Ascending aorta (tissue), 2 donors: Measurements from ENCODE around the gene TARS3. TPM values are rescaled to one million over a fixed set of nuclear protein-coding genes. Genes with fewer than 3 reads are reported as not detected.

Experiments used
- DNase-seq, 2 donors: peaks; one replicate each; pipeline ENCODE4 v3.0.0-alpha.2; 2019; ENCODE audit warnings: low spot score in 2 of 2
- H3K27ac ChIP-seq, 2 donors: fragments of 200-600 bp; sonication (generic); one replicate each; pipeline ENCODE4 v1.5.1; 2016 to 2017; ENCODE audit warnings: mild to moderate bottlenecking in 1 of 2
- H3K27me3 ChIP-seq: fragments of 200-600 bp; sonication (generic); one replicate; pipeline ENCODE4 v1.5.1; 2017
- H3K36me3 ChIP-seq, 2 donors: fragments of 200-600 bp; sonication (generic); one replicate each; pipeline ENCODE4 v1.5.1; 2016
- H3K4me1 ChIP-seq, 2 donors: fragments of 200-600 bp; sonication (generic); one replicate each; pipeline ENCODE4 v1.5.1; 2016 to 2017; ENCODE audit warnings: mild to moderate bottlenecking in 1 of 2
- H3K4me3 ChIP-seq, 2 donors: fragments of 200-600 bp; sonication (generic); one replicate each; pipeline ENCODE4 v1.5.1; 2016 to 2017; ENCODE audit warnings: mild to moderate bottlenecking in 1 of 2
- H3K9me3 ChIP-seq, 2 donors: fragments of 200-600 bp; sonication (generic); one replicate each; pipeline ENCODE4 v1.5.1; 2016
- intact Hi-C: fragments of 100-400 bp; cut with DNase I; formaldehyde crosslinking; loops from one replicate; pipeline ENCODE4 v1.15.1; 2023
- total RNA-seq: library from RNA; depleted of rRNA; stranded (reverse); fragments of >200 nt; gene quantifications from one replicate; pipeline ENCODE4 v1.1.0, GENCODE V29; 2016
- TF ChIP-seq, protein P1 (sequence below), 3 experiments: fragments of 200-600 bp in 2 of 3; fragments of 450-650 bp in 1 of 3; sonication (generic) in 2 of 3; IDR thresholded peaks; one replicate each; pipeline ENCODE4 v1.5.1; 2016 to 2019; ENCODE audit warnings: antibody characterized with exemption in 3 of 3, mild to moderate bottlenecking in 1 of 3, moderate library complexity in 1 of 3

The TARS3 gene
- total RNA-seq, 1 donor from 2014 or later, result 39.5 TPM

DNA sequence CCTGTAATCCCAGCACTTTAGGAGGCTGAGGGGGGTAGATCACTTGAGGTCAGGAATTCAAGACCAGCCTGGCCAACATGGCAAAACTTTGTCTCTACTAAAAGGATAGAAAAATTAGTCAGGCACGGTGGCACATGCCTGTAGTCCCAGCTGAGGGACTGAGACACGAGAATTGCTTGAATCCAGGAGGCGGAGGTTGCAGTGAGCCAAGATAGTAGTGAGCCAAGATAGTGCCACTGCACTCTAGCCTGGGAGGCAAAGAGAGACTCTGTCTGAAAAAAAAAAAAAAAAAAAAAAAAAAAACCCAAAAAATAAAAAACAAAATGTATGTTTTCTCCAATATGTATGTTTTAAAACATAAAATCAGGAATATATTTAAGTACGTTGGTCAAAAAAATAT lies 16.3 kb downstream of the TARS3 start:
- TF ChIP-seq, protein P1, sequence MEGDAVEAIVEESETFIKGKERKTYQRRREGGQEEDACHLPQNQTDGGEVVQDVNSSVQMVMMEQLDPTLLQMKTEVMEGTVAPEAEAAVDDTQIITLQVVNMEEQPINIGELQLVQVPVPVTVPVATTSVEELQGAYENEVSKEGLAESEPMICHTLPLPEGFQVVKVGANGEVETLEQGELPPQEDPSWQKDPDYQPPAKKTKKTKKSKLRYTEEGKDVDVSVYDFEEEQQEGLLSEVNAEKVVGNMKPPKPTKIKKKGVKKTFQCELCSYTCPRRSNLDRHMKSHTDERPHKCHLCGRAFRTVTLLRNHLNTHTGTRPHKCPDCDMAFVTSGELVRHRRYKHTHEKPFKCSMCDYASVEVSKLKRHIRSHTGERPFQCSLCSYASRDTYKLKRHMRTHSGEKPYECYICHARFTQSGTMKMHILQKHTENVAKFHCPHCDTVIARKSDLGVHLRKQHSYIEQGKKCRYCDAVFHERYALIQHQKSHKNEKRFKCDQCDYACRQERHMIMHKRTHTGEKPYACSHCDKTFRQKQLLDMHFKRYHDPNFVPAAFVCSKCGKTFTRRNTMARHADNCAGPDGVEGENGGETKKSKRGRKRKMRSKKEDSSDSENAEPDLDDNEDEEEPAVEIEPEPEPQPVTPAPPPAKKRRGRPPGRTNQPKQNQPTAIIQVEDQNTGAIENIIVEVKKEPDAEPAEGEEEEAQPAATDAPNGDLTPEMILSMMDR (IDR thresholded peaks at IDR 0.05), result no peak
- Histone ChIP-seq H3K27me3 (no peaks in the 10 kb centered on the region), H3K36me3 (peaks cover 44 to 82% of the 10 kb centered on the region in 2 donors), H3K9me3 (no peaks in the 10 kb centered on the region), H3K4me3 (no peak overlapping the region), H3K27ac (no peak overlapping the region), H3K4me1 (no peaks in the 10 kb centered on the region)
- no peak for DNase-seq
- intact Hi-C loops, result no loop called here

- H3K4me3 ChIP-seq, result no peak overlapping the region
- no peak overlapping the region for H3K27ac ChIP-seq
- no peaks in the 10 kb centered on the region for H3K4me1 ChIP-seq
- no peaks in the 10 kb centered on the region for H3K27me3 ChIP-seq
- TF ChIP-seq, protein P1 (IDR thresholded peaks at IDR 0.05), result no peak
- no peaks in the 10 kb centered on the region for H3K9me3 ChIP-seq
- peaks cover 66 to 87% of the 10 kb centered on the region in 2 donors for H3K36me3 ChIP-seq
- no peak for DNase-seq
- intact Hi-C loops, result no loop called here
Measured at GRCh38 chr15:101702077-101702476, 22.2 kb downstream of the TARS3 start.

DNA sequence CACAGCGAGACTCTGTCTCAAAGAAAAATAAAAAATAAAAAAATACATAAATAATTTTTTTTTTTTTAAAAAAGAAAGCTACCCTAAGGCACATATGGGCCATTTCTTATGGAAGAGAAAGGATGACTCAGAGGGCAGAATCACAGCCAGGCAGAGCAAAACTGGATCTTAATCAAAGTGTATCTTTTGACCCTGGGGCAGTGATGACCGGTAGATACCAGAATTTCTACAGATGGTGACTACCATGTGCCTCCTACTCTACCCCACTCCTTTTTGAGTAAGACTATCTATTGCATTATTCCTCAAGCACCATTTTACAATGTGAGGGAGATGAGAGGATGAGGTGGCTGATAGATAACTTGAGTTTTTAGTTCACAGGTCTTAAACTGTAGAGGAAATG lies 26.0 kb downstream of the TARS3 start:
- TF ChIP-seq, protein P1 (IDR thresholded peaks at IDR 0.05), result no peak
- H3K36me3 ChIP-seq, result peaks cover 62 to 90% of the 10 kb centered on the region in 2 donors
- H3K4me1 ChIP-seq, result no peaks in the 10 kb centered on the region

DNA sequence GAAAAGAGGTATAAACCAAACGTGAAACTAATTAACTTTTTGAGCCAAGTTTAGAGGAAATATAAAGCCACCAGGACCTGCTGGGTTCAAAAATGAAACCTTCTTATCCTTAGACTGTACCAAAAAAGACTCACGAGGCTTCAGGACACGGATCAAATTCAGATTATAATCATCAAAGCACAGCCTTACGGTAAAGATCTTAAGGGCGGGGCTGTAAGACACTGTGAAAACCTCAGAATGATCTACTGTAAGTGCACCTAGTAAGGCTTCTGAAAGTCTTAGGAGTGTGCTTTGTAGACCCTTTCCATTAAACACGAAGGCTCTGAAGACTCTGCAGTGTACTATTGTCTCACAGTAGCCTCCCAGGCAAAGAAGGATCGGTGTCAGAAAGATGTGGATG lies 26.8 kb downstream of the TARS3 start:
- TF ChIP-seq, protein P1 (IDR thresholded peaks at IDR 0.05), result no peak
- no peaks in the 10 kb centered on the region for H3K4me1 ChIP-seq
- H3K36me3 ChIP-seq, result peaks cover 69 to 89% of the 10 kb centered on the region in 2 donors
- no peak for DNase-seq
- no peaks in the 10 kb centered on the region for H3K9me3 ChIP-seq
- intact Hi-C loops, result no loop called here
- no peaks in the 10 kb centered on the region for H3K27me3 ChIP-seq
- no peak overlapping the region for H3K4me3 ChIP-seq
- no peak overlapping the region for H3K27ac ChIP-seq

More for the DNA sequence above, 26.0 kb downstream of the TARS3 start:
- intact Hi-C loops, result no loop called here
- no peak overlapping the region for H3K27ac ChIP-seq
- no peak overlapping the region for H3K4me3 ChIP-seq
- H3K27me3 ChIP-seq, result no peaks in the 10 kb centered on the region
- H3K9me3 ChIP-seq, result no peaks in the 10 kb centered on the region
- no peak for DNase-seq

- no peak for DNase-seq
- Histone ChIP-seq H3K27me3 (no peaks in the 10 kb centered on the region), H3K4me1 (no peaks in the 10 kb centered on the region), H3K27ac (no peak overlapping the region), H3K9me3 (no peaks in the 10 kb centered on the region), H3K36me3 (peaks cover 65 to 88% of the 10 kb centered on the region in 2 donors), H3K4me3 (no peak overlapping the region)
- TF ChIP-seq, protein P1 (IDR thresholded peaks at IDR 0.05), result no peak
- intact Hi-C loops, result no loop called here
Measured at GRCh38 chr15:101696829-101697228, 27.4 kb downstream of the TARS3 start.

DNA sequence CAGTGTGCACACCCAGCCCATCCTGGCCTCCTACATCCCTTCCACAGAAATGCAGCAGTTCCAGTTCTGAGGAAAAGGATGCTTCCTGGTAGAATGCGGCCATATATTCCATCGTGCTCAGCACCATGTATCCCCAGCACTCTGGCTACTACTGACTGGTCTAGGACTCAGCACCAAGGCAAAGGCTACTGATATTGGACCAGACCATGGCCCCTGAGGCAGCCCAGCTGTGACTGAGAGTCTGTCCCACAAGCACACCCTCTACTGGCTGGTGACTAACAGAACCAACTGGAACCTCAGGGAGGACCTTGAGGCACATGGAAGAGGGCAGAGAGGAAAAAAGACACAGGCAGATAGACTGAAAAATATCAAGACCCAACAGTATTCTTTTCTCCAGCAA lies 30.0 kb downstream of the TARS3 start:
- H3K27me3 ChIP-seq, result no peaks in the 10 kb centered on the region
- intact Hi-C loops, result no loop called here
- no peaks in the 10 kb centered on the region for H3K9me3 ChIP-seq
- TF ChIP-seq, protein P1 (IDR thresholded peaks at IDR 0.05), result no peak
- no peak overlapping the region for H3K4me3 ChIP-seq
- peaks cover 45 to 69% of the 10 kb centered on the region in 2 donors for H3K36me3 ChIP-seq
- H3K4me1 ChIP-seq, result no peaks in the 10 kb centered on the region
- no peak for DNase-seq
- H3K27ac ChIP-seq, result no peak overlapping the region
